ENCODE results near the gene ITPA.

- TF ChIP-seq CTCF (conservative IDR thresholded peaks at IDR 0.05; ENCODE audit: low read depth, low read length) (no peak), EZH2phosphoT487 (IDR thresholded peaks at IDR 0.05; ENCODE audit: borderline replicate concordance, low read length) (no peak), EZH2 (IDR thresholded peaks at IDR 0.05; ENCODE audit: low read length, unreplicated experiment) (no peak)
These were observed 17.6 kb downstream of the ITPA start for GRCh38 chr20:3226864-3227263.

Data from PC-3 (cell line).